SH-SY5Y (cell line): ENCODE data around the gene ARHGAP24.

Experiments
- GATA2 ChIP-seq: IDR thresholded peaks from 2 replicates; pipeline ENCODE4 v1.6.1; 2011; ENCODE audit warnings: mild to moderate bottlenecking, low read depth, low read length
- GATA3 ChIP-seq: IDR thresholded peaks from 2 replicates; pipeline ENCODE4 v1.6.1; 2011; ENCODE audit warnings: low read depth, mild to moderate bottlenecking, low read length, moderate library complexity

Gene ARHGAP24

GRCh38 chr4:85498068-85498733 is 23.3 kb downstream of the ARHGAP24 start:
- TF ChIP-seq GATA3: no peak
- no peak for TF ChIP-seq GATA2

- TF ChIP-seq GATA2 (no peak), GATA3 (no peak)
Measured at GRCh38 chr4:85499573-85499972, 24.6 kb downstream of the ARHGAP24 start.

- TF ChIP-seq GATA2: no peak
- TF ChIP-seq GATA3: no peak
Measured at GRCh38 chr4:85500110-85500867, 25.3 kb downstream of the ARHGAP24 start.

GRCh38 chr4:85508654-85509053 is 33.7 kb downstream of the ARHGAP24 start:
- TF ChIP-seq GATA3 (no peak), GATA2 (no peak)

GRCh38 chr4:85509882-85510631 is 35.1 kb downstream of the ARHGAP24 start:
- TF ChIP-seq GATA2 (no peak), GATA3 (no peak)

- TF ChIP-seq GATA2 (no peak), GATA3 (no peak)
Measured at GRCh38 chr4:85510632-85510984, 35.7 kb downstream of the ARHGAP24 start.

- TF ChIP-seq GATA3 (no peak), GATA2 (no peak)
Measured at GRCh38 chr4:85512446-85513205, 37.7 kb downstream of the ARHGAP24 start.

- TF ChIP-seq GATA2 (no peak), GATA3 (no peak)
Measured at GRCh38 chr4:85514117-85514516, 39.2 kb downstream of the ARHGAP24 start.

GRCh38 chr4:85514783-85515182 is 39.8 kb downstream of the ARHGAP24 start:
- TF ChIP-seq GATA2 (no peak), GATA3 (no peak)

- no peak for TF ChIP-seq GATA2
- no peak for TF ChIP-seq GATA3
Measured at GRCh38 chr4:85515701-85516100, 40.8 kb downstream of the ARHGAP24 start.

- TF ChIP-seq GATA3: no peak
- no peak for TF ChIP-seq GATA2
Measured at GRCh38 chr4:85520765-85521749, 46.1 kb downstream of the ARHGAP24 start.

- no peak for TF ChIP-seq GATA3
- no peak for TF ChIP-seq GATA2
Measured at GRCh38 chr4:85522277-85522676, 47.3 kb downstream of the ARHGAP24 start.

GRCh38 chr4:85522836-85523235 is 47.9 kb downstream of the ARHGAP24 start:
- no peak for TF ChIP-seq GATA3
- TF ChIP-seq GATA2: no peak
